ENCODE measurements around the gene RAB2B.
"Not testable (repeated sequence)": the region's sequence is repeated elsewhere in the genome, so short reads cannot be mapped to it uniquely, and the experiment has no call there.

The RAB2B gene

DNA sequence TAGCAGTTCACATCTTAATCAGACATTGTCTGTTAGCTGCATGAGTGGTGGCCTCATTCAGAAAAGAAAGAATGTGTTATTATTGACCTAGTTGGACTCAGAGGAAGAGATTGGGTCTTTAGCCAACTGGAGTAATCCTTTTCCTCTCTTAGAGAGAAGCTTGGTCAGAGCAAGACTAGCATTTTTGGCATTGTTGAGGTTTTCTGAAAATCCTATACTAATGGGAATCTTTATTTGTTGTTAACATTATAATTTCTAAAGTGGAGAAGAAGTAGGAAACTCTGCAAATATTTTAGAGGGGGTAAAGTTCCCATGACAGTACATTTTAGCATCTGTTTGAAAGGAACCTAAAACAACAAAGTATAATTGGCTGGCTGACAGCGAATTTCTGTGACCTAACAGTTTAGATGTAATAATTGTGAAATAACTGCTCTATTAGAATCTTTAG is 9.9 kb upstream of the RAB2B start:
- no peak for DNase-seq

DNA sequence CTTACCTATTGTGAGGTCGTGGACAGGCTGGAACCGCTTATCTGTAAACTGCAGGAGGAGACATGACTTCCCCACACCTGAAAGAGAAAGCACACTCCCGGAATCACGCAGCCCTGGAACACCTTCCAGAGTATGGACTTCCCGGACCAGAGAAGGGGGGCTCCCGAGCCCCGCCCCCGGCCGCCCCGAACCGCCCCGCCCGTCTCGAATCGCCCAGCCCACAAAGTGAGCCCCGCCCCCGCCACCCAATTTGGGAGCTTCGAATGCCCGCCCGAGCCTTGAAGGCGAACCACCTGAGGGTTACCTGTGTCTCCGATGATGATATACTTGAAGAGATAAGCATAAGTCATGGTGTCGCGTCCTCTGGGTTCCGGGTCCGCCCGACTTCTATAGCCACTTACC is 235 bp downstream of the RAB2B start:
- DNase-seq, result peak in 1 of 2 experiments; percentile 80

DNA sequence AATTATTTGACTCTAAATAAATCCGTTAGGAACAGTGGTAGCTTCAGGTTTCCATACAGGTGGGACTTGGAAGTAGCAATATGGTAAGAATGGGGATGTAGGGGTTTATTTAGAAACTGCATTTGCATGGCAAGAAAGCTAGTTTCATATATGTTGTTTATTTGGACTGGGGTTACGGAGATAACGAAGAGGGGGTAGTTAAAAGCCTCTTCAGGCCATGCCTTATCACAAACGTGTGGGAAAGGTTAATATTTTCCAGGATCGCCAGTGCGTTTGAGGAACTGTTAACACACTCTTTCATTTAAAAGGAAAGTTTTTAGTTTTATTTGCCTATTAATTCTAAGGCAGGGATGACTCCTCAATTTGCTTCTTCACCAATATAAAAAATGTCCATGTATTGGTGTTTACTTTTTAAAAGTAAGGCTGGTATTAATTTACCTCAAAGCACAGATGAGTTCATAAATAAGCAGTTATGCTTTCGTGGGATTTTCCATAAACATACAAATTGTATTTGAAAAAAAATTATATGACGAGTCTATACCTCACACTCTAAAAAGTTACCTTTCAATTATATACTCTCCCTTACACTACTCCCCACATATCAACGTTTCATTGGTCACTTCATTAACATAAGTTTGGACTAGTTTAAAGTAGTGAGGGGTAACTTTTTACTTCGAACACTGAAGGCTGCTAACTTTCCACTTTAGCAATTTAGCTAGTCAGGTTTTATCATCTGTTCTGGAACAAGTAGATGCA is 814 bp downstream of the RAB2B start:
- no peak for DNase-seq

DNA sequence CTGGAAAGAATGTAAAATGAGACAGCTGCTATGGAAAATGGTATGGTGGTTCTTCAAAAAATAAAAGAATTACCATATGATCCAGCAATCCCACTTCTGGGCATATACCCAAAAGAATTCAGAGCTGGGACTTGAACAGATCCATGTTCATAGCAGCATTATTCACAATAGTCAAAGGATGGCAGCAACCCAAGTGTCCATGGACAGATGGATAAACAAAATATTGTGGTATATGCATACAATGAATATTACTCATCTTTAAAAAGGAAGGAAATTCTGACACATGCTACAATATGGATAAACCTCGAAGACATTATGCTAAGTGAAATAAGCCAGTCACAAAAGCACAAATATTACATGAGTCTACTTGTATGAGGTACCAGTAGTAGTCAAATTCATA is 9.1 kb downstream of the RAB2B start:
- no peak for DNase-seq

DNA sequence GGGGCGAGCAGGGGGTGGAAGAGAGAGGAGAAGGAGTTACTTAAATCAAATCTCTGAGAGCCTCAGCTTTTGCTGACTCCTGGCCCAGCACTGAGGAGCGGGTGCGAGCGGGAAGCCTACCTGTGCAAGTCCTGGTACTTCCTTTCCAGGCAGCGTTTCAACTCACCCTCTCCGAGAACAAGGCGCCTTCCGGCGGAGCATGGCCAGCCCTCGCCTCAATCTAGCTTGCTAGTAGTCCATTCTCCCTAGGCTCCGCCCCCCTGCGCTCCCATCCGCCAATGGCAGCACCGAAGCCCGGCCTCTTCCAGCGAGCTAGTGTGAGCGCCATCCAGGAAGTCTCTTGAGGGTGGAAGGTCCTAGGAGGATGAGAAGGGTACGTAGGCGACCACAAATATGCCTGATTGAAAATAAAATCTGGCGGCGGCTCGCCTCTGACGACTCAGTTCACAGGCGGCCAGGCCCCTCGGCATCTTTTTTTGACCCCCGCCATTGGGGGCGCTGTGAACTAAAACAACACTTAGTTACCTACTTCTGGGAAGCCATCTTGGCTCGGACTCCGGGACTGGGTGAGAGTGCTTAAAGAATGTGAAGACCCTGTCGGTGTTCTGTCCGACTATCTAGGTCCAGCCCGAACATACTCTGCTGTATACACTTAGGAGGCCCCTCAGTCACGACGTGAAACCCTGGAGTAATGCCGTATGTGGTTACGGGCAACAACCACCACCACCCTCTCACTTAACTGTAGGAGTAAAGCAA is 20.7 kb downstream of the RAB2B start, which contains the start of gene CHD8:
Gene CHD8 (minus strand): TSS at position 212 of the 756 bp plus-strand sequence. CDS start 24,480 bp downstream, outside the sequence.
- peak; percentile 99 for DNase-seq

DNA sequence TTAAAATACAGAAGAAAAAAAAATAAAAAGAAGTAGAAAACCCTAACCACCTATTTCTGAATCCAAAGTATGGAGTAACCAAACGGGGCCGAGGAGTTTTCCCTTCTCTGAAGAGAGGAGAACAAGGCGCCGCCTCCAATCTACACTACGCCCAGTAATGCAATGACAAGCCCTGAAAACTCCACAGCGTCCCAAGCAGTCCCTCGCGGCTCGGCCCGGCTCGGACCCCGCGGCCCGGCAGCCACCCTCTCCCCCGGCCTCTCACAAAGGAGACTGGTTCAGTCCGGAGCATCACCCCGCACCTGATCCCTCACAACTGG is 21.2 kb downstream of the RAB2B start:
- DNase-seq, result no peak

DNA sequence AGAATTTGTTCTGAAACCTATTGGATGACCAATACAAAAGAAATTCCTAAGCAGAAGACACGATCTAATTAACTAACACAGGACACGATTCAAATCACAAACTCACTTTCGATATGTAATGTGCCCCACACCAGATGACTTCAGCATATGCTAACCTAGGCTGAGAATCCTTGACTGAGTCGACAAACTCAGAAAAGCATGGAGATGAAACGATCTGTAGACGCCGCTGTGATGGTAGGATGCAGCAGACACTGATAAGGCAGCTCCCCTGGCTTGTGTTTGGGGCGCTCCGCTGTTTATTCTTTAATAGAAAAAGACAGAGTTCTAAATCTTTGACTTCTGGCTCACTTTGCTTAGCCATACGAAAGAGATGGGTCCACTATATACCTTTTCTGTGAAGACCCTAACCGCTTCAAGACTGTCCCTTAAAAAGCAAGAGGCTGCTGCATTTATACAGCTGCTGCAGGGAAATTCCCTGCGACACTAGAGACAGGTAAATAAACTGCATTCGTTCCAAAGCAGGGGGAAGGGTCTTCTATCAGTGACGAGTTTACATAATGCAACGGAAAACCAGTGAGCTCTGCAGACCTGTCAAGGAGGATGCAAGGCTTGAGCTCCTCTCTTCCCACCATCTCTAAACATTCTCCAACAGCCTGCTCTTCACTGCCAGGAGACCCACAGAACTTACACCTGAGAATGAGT is 21.8 kb downstream of the RAB2B start:
- no peak for DNase-seq

DNA sequence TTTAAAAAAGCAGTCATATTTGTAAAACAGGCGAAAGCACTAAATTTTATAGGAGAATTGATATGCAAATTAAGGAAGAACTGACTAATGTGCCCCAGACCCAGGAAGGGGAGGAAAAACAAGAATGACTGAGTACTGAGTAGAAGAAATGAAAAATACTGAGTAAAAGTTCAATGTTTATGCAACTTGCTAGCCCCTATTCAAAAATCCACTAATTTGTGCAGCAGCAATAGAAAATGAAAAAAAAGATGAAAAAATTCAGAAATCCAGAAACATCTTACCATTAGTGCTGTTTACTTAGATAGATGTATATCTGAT is 26.9 kb downstream of the RAB2B start:
- no peak for DNase-seq

DNA sequence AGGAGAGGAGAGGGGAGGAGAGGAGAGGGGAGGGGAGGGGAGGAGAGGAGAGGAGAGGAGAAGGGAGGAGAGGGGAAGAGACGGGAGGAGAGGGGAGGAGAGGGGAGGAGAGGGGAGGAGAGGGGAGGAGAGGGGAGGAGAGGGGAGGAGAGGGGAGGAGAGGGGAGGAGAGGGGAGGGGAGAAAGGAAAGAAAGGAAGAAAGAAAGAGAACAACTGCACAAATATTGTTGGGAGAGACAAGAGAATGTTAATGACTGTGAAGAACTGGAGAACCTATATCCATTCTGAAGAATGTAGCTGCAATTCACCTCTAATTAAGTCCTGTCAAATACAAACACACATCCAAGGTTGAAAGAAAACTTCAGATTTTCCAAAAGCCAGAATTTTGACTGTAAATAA is 34.1 kb downstream of the RAB2B start:
- DNase-seq, result not testable (repeated sequence)

DNA sequence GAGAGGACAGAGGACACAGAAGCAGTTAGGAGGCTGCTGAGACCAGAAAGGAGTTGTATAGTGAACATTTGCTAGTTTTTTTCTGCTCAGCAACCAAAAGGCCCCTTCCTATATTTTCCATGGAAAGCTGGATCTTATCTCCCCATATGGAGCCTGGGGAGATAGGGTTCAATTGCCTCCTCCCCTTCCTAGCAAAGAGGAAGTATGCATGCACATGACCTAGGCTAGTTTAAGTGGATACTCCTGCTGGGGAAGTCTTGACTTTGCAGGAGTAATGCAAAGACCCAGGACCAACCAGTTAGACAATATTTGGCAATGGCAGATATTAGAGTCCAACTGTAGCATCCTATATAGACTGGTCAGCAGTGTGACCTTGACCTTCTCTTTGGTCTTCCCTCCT is 35.9 kb downstream of the RAB2B start:
- DNase-seq, result no peak

DNA sequence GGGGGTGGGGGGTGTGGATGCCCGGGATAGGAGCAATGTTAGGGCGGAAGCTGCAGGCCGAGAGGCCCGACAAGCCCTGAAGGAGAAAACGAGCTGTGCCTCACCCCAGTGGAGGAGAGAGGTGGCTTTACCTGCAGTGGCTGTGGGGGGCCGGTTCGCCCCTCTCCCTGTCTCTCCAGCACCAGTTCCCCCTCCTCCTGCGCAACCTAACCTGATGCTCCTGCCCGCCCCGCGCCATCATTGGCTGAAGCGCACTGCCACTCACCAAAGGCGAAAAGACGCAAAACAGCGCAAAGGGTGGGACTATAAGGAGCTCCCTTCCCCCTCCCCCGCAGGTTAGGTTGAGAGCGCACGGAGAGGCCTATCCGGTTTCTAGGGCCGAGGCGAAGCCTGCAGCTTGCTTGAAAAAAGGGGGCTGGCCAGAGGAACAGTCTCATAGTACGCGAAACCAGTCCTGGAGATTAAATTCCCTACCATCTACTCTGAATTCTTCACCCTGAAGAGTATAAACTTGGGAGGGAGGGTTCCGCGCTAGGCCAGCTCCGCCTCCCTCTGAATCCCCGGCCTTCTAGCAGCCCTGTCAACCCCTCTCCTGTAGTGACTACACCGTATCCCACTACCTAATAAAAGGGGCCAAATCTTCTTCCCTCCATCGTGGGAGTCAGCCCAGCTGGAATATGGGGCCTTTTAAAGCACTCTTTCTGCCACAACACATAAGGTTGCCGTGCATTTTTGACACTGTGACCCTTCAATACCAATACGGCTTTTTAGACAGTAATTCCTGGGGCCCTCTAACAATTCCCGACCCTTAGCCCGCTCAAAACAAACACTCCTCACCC is 39.5 kb downstream of the RAB2B start:
- DNase-seq, result peak; percentile 99 to 100

DNA sequence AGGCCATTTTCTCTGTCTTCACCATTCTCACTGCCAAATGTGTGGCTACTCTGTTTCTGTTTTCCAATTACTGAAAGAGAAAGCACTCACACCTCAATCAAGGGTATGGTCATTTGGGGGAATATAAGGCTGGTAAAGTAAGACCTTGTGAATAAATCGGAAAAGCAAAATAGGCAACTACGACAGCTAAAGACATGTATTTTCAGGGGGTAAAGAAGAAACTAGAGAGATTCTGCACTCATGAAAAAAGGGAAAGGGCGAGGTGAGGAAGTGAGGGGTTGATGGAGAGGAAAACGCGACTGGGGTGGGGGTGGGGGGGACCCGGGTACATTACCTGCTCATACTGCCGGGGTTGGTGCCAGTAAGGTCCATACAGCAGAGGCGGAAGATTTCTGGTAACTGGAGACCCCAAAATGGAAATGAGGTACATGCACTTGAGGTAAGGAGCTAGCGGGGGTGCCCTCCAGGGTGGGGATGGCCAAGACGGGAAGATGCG is 40.1 kb downstream of the RAB2B start:
- no peak for DNase-seq

DNA sequence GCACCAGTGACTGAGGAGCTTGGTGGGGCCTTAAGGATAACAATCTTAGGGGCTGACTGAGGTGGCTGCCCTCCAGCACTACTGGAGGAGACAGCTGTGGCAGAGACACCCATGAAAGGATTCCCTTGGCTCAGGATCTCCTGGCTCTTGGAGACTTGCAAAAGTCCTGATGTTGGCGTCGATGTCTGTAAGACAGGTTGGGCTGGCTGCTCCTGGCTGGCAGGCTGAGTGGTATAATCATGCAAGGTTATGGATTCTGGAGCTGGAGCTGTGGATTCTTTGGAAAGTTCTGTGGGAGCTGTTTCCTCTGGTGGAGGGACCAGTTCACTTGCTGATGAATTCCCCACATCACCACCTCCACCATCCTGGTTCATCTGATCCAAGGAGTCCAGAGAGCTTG is 45.6 kb downstream of the RAB2B start:
- no peak for DNase-seq

DNA sequence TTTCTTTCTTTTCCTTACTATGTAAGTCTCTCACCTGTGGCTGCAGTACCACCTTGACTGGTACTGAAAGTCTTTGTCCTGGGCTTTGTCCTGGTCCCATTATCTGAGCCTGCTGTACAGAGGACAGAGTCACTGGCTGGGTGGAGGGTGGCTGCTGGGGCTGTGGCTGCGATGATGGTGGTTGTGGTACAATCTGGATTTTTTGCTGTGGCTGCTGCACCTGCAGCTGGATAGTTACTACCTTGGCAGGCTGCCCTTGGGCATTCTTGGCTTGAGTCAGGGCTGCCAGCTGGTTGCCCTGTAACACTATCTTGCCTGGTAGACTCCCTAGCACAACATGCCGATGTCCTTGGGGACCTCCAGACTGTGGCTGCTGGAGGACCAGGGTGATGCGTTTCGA is 47.8 kb downstream of the RAB2B start:
- DNase-seq, result no peak

DNA sequence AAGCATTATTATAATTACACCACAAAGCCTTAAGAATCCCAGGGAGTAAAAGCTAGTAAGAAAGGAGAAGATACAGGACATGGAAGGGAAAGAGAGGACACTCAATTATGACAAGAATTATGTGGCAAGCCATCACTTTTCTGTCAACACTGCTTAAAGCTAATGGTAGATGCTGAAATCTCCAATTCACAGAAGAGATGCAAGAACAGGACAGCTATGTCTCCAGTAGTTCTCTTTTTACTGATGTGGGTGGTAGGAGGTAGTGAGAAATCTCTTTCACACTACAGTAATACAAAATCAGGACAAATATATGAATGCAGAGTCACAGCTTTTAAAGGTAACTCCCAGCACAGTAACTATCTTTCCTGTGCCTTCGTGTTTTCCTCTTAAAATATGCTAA is 50.1 kb downstream of the RAB2B start:
- no peak for DNase-seq

DNA sequence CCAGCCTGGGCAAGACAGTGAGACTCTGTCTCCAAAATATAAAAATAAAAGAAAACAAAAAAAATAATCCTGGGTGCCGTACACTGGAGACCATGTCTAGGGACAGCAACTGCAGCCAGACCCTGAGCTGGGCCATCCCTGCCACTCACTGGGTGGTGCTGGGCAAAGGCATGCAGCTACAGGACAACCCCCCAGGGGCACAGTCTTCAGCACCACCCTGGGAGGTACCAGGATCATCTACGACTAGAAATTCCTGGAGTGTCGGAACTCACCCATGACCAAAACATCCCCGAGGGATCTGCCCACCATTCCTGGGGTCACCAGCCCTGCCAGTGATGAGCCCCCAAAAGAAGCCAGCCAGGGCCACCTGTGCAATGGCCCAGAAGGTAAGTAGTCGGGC is 57.2 kb downstream of the RAB2B start:
- no peak for DNase-seq

DNA sequence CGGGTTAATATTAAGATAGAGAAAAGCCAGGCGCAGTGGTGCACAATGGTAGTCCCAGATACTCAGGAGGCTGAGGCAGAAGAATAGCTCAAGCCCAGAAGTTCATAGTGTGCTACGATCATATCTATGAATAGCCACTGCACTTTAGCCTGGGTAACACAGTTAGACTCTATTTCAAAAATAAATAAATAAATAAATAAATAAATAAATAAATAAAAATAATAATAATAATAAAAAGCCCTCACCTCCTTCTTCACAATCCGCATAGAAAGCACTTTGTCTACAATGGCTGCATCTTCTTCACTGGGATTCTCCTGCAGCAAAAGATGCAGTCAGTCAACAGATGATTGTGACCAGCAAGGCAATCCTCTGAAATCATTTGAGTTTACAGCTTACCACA is 61.4 kb downstream of the RAB2B start:
- no peak for DNase-seq

DNA sequence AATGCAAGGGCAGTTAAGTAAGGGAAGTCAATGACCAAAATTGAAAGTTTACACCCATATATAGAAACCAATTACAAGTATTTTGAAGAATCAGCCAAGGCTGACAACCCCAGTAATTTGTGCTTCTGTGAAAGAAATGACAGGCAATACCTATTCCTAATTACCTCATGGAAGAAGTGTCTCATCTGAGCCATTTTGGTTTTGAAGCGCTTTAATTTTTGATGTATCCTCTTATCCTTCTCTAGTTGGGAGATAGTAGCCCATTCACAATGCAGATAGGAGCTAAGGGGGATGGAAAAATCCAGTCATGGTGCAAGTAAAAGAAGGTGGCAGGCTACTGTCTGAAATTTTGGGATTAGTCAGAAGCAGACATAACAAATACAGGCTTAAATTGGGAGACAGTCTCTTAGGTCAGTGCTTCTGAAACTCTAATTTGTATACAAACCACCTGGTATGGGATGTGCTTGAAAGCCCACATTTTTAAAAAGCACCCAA is 62.6 kb downstream of the RAB2B start:
- no peak for DNase-seq
